Small intestine (tissue), 16 donors: ENCODE results near the gene TGIF1. TPM values are rescaled to one million over a fixed set of nuclear protein-coding genes. Genes with fewer than 3 reads are reported as not detected.

Source experiments
- DNase-seq, 2 donors: peaks; one replicate each; pipeline versions ENCODE4 v3.0.0 to v3.0.0-alpha.2; 2013
- FAIRE-seq: peaks from 2 replicates; lab custom pipeline; 2012; peaks lifted over from hg19 to GRCh38; lab: Jason Lieb, UNC
- H3K27ac ChIP-seq, 3 donors: one replicate each; pipeline ENCODE4 v1.5.1; 2013; ENCODE audit warnings: low read length in 2 of 3, mild to moderate bottlenecking in 2 of 3, control low read depth in 1 of 3, inconsistent platforms in 1 of 3, low read depth in 1 of 3, moderate library complexity in 1 of 3
- H3K27me3 ChIP-seq, 3 donors: one replicate each; pipeline ENCODE4 v1.6.1; 2013; ENCODE audit warnings: low read length in 3 of 3, inconsistent platforms in 1 of 3; ENCODE audit not compliant: control insufficient read depth in 3 of 3, insufficient read depth in 3 of 3
- H3K36me3 ChIP-seq, 3 donors: one replicate each; pipeline ENCODE4 v1.6.1; 2013; ENCODE audit warnings: low read length in 3 of 3, inconsistent platforms in 1 of 3, low read depth in 1 of 3, mild to moderate bottlenecking in 1 of 3, moderate library complexity in 1 of 3; ENCODE audit not compliant: control insufficient read depth in 3 of 3, insufficient read depth in 2 of 3
- H3K4me1 ChIP-seq, 3 donors: one replicate each; pipeline ENCODE4 v1.6.1; 2013; ENCODE audit warnings: low read length in 2 of 3, inconsistent platforms in 1 of 3, low read depth in 1 of 3, mild to moderate bottlenecking in 1 of 3, moderate library complexity in 1 of 3; ENCODE audit not compliant: control insufficient read depth in 3 of 3, insufficient read depth in 2 of 3
- H3K4me3 ChIP-seq, 3 donors: one replicate each; pipeline ENCODE4 v1.5.1; 2013; ENCODE audit warnings: low read length in 3 of 3, control low read depth in 1 of 3, inconsistent platforms in 1 of 3, low read depth in 1 of 3, mild to moderate bottlenecking in 1 of 3, moderate library complexity in 1 of 3
- H3K9me3 ChIP-seq, 2 donors: one replicate each; pipeline ENCODE4 v1.6.1; 2013; ENCODE audit warnings: low read depth in 1 of 2, low read length in 1 of 2; ENCODE audit not compliant: control insufficient read depth in 2 of 2, insufficient read depth in 1 of 2
- WGBS, 3 donors: extraction: QIAGEN DNeasy Blood & Tissue Kit; methylation state at CpG; one replicate each; pipeline ENCODE4 v1.1.7; 2013; 5-methylcytosine and 5-hydroxymethylcytosine counted together
- long read RNA-seq, 10 donors: transcript quantifications; one replicate each; lab custom pipeline, GENCODE V29; 2026
- polyA plus RNA-seq, 4 donors: library from polyadenylated mRNA; stranded (reverse) in 3 of 4; unstranded in 1 of 4; fragments of 200-250 nt in 3 of 4; fragments of 120-200 nt in 1 of 4; gene quantifications; one replicate each; pipeline versions ENCODE4 v1.2.1 to v1.2.3, GENCODE V29; 2013
- donor health status: healthy with polysubstance abuse.
- donor health status: control.
- donor health status: control.
- donor health status: Bipolar disorder and iron deficiency.
- donor health status: healthy.

The TGIF1 gene
- 10 to 100 TPM; 20.0 to 73.0 (median 35.3) TPM for polyA plus RNA-seq
- long read RNA-seq, donor 1: 0 reads
- long read RNA-seq, donor 2, transcript TGIF1-202 (3 exons, 2,076 nt): major isoform, 11 of 32 reads
- long read RNA-seq, donor 2, partial matches to known transcripts: 17 of 32 reads
- long read RNA-seq, donor 2, other reads (novel, unspliced or antisense): 0 of 32 reads
- long read RNA-seq, donor 3, partial matches to known transcripts: 11 of 22 reads
- long read RNA-seq, donor 3, other reads (novel, unspliced or antisense): 0 of 22 reads
- long read RNA-seq, donor 4, partial matches to known transcripts: 0 of 1 reads
- long read RNA-seq, donor 4, other reads (novel, unspliced or antisense): 0 of 1 reads
- long read RNA-seq, donor 5, partial matches to known transcripts: 0 of 4 reads
- long read RNA-seq, donor 5, other reads (novel, unspliced or antisense): 0 of 4 reads
- long read RNA-seq, donor 6, transcript TGIF1-202 (3 exons, 2,076 nt): major isoform, 18 of 21 reads
- long read RNA-seq, donor 6, partial matches to known transcripts: 0 of 21 reads
- long read RNA-seq, donor 6, other reads (novel, unspliced or antisense): 0 of 21 reads
- long read RNA-seq, donor 7, transcript TGIF1-202 (3 exons, 2,076 nt): major isoform, 12 of 19 reads
- long read RNA-seq, donor 7, partial matches to known transcripts: 0 of 19 reads
- long read RNA-seq, donor 7, other reads (novel, unspliced or antisense): 0 of 19 reads
- long read RNA-seq, donor 8, partial matches to known transcripts: 0 of 3 reads
- long read RNA-seq, donor 8, other reads (novel, unspliced or antisense): 0 of 3 reads
- long read RNA-seq, donor 9, partial matches to known transcripts: 12 of 19 reads
- long read RNA-seq, donor 9, other reads (novel, unspliced or antisense): 0 of 19 reads
- long read RNA-seq, donor 10, transcript TGIF1-202 (3 exons, 2,076 nt): major isoform, 14 of 30 reads
- long read RNA-seq, donor 10, partial matches to known transcripts: 0 of 30 reads
- long read RNA-seq, donor 10, other reads (novel, unspliced or antisense): 0 of 30 reads

DNA sequence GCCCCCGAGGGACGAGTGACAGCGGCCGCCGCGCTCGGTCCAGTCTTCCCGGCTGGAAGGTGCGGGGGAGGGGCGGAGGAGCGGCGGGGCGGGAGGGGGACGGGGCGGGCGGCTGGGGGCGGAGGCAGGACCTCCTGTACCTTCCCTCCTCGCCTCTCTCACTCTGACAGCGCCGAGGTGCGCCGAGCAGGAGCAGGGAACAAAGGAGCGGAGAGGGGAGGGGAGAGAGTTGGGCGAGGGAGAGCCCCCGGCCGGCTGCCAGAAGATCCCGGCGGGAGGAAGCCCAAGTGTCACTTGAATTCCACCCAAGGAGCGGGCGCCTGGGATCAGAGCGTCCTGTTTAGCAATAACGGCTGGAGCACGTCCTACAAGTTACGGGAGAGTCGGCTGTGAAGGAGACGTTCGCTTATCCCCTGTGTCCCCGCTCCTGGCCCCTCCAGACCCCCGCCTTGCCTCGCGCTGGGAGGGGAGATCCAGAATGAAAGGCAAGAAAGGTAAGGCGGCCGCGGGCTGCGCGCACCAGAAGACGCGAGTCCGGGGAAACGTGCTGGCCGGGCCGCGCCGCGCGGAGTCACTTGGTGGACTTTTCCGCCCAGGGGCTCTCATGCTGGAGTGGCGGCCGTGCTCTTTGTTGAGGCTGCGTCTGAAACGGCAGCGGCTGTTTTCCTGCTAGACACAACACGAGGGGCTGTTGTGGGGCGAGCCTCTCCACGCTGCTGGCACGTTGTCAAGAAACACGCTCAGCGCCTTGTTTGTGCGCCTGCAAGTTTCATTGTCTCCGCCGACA lies at the start of gene TGIF1:
TGIF1 (plus strand) TSS at position 161 of the 787 bp plus-strand sequence; CDS start at position 479, 318 bp downstream.
- H3K4me1 ChIP-seq: peaks cover 0 to 15% (median 0%) of the 10 kb centered on the region in 3 donors
- H3K27me3 ChIP-seq: no peaks in the 10 kb centered on the region
- peak within 1 kb of the TSS; percentile 74 to 94 (median 80) for H3K4me3 ChIP-seq
- no peaks in the 10 kb centered on the region for H3K9me3 ChIP-seq
- FAIRE-seq (no peak), DNase-seq (peak; percentile 75 to 89)
- WGBS, 3 donors: 1% methylated on average over 42 to 71 of the region's 71 CpGs
- no peaks in the 10 kb centered on the region for H3K36me3 ChIP-seq
- H3K27ac ChIP-seq: peak within 1 kb of the TSS; percentile 92 to 100 (median 99)

DNA sequence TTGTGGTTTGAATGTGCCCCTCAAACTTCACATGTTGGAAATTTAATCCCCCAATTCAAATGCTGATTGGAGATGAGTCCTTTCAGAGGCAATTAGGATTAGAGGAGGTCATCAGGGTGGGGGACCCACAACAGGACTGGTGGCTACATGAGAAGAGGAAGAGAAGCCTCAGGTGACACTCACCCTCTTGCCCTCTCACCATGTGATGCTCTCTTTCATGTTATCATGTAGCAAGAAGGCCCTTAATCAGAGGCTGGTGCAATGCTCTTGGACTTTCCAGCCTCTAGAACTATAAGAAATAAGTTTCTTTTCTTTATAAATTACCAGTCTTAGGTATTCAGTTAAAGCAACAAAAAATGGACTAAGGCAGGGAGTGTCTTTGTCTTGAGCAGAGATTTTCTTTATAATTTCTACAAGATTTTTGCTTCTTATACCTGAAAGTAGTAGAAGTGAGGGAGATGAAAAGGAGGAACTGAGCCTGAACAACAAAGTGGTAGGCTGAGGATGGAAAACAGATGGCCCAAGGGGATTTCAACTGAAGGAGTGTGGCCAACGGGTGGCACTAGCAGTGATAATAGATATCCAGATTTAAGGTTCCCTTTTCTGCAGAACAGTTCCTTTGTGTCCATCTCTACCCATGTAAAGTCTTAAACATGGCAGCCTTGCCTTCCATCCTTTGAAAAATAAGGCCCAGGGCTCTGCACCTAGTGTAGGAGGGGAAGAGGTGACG lies 49.2 kb upstream of the TGIF1 start:
- WGBS, 3 donors: 71 to 85% (median 77%) methylated on average over 2 of the region's 2 CpGs
- H3K4me3 ChIP-seq: no peak overlapping the region
- H3K4me1 ChIP-seq: no peaks in the 10 kb centered on the region
- no peaks in the 10 kb centered on the region for H3K27me3 ChIP-seq
- peaks cover 0 to 15% of the 10 kb centered on the region in 2 donors for H3K9me3 ChIP-seq
- H3K36me3 ChIP-seq: no peaks in the 10 kb centered on the region
- H3K27ac ChIP-seq: no peak overlapping the region
- no peak for DNase-seq
- no peak for FAIRE-seq

DNA sequence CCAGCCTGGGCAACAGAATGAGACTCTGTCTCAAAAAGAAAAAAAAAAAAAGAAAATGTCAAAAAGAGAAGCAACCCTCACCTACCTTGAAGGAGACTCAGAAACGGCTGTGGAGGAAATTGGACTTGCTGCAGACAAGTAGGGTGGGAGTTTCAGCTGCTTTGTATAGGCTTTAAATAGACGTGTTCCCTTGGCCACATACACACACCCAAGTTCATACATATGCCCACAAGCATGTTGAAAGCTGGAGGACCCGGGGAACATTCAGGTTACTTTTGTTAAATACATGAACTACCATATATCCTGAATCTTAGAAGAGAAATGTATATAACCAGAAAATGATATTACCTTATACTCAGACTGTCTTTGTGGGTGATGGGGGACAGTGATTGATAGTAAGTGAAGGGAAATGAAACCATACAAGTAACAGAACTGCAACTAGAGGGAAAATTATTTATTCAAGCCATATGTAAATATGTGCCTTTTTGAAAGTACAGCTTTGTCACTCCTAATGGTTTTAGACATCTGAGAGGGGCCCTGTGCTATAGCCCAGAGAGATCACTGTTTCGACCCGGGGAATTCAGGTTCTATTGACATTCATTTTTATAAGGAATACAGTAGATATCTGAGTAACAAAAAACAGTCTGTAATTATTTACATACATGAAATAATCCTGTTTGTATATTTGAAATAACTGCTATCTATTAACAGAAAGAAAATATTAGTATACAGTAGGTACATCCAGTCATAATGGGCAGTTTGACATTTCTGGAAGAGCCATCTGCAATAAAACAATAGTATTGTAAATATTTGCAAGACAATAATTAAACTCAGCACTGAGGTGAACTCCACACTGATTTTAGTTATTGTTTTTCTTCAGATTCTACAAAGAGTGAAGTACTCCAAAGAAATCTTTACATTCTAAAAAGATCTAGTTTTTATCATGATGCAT lies 48.0 kb upstream of the TGIF1 start:
- no peak for DNase-seq
- H3K4me1 ChIP-seq: no peaks in the 10 kb centered on the region
- H3K4me3 ChIP-seq: no peak overlapping the region
- no peak for FAIRE-seq
- no peak overlapping the region for H3K27ac ChIP-seq
- no peaks in the 10 kb centered on the region for H3K36me3 ChIP-seq
- H3K27me3 ChIP-seq: no peaks in the 10 kb centered on the region
- 78 to 84% (median 82%) methylated on average over 5 of the region's 5 CpGs for WGBS, 3 donors
- peaks cover 0 to 15% of the 10 kb centered on the region in 2 donors for H3K9me3 ChIP-seq

DNA sequence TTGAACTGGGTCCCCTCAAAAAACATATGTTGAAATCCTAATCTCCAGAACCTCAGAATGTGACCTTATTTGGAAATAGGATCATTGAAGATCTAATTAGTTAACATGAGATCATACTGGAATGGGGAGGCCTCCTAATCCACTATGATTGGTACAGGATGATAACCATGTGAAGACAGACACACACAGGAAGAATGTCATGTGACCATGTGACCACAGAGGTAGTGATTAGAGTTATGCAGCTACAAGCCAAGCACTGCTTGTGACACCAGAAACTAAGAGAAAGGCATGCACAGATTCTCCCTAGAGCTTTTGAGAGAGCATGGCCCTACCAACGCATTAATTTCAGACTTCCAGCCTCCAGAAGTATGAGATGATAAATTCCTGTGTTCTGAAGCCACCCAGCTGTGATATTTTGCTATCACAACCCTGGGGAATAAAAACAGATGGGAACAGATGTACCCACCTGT lies 47.0 kb upstream of the TGIF1 start:
- FAIRE-seq: no peak
- Histone ChIP-seq H3K27me3 (no peaks in the 10 kb centered on the region), H3K27ac (no peak overlapping the region), H3K4me1 (no peaks in the 10 kb centered on the region), H3K36me3 (no peaks in the 10 kb centered on the region), H3K4me3 (no peak overlapping the region), H3K9me3 (peaks cover 0 to 15% of the 10 kb centered on the region in 2 donors)
- WGBS, 3 donors: 42 to 76% (median 63%) methylated on average over 1 of the region's 1 CpG
- peak in 1 of 2 donors; percentile 49 for DNase-seq

DNA sequence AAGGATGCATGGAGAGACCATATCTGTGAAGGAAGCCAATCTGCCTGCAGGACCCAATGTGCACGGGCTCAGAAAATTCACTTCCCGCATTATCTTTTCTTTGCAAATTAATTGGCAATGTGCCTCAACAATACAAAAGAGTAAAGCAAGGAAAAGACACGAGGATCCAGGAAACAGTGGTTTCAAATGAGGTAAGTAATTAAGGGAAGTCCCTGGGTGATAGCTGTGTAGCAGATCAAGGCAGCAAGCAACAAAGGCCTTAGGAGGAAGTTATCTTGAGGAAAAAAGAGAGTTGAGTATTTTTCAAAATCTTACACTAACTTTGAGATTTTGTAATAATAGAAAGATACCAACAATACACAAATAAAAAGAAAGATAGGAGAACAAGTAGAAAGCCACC lies 44.3 kb upstream of the TGIF1 start:
- no peak for DNase-seq
- H3K27ac ChIP-seq: no peak overlapping the region
- peaks cover 0 to 12% of the 10 kb centered on the region in 2 donors for H3K9me3 ChIP-seq
- WGBS, 3 donors: 26 to 31% (median 27%) methylated on average over 3 of the region's 3 CpGs
- no peak for FAIRE-seq
- H3K4me3 ChIP-seq: no peak overlapping the region
- H3K36me3 ChIP-seq: no peaks in the 10 kb centered on the region
- H3K4me1 ChIP-seq: no peaks in the 10 kb centered on the region
- no peaks in the 10 kb centered on the region for H3K27me3 ChIP-seq

DNA sequence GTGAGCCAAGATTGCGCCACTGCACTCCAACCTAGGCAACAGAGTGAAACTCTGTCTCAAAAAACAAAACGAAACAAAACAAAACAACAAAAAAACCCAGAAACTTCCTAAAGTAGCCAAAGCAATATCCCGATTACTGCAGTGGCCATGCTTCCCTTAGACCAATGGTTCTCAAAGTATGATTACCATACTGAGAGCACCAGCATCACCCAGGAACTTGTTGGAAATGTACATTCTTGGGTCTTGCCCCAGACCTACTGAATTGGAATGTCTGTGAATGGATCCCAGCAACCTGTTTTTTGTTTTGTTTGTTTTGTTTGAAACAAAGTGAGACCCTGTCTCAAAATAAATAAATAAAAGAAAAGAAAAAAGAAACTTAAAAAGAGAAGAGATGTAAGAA lies 41.9 kb upstream of the TGIF1 start:
- H3K27me3 ChIP-seq: no peaks in the 10 kb centered on the region
- FAIRE-seq (no peak), DNase-seq (no peak)
- no peak overlapping the region for H3K27ac ChIP-seq
- 89 to 100% (median 97%) methylated on average over 3 of the region's 3 CpGs for WGBS, 3 donors
- peaks cover 0 to 3% of the 10 kb centered on the region in 2 donors for H3K9me3 ChIP-seq
- H3K4me1 ChIP-seq: no peaks in the 10 kb centered on the region
- H3K4me3 ChIP-seq: no peak overlapping the region
- no peaks in the 10 kb centered on the region for H3K36me3 ChIP-seq

DNA sequence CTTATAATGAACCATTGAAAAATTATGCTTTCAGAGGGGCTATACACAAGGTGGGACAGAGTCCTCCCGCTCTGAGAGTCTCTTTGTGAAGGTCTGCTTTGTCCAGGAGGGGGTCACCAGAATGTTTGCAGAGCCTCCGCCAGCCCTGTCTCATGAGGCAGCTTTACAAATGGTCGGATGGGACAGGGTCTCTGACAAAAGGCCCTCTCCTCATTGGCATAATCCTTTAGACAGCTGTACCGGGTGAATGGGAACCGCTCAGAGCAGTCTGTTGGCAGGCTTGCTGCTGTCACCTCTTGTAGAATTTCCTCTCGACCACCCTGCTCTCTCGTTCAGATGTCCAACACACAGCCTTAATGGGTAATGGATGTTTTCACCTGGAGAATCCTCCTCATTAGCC lies 40.2 kb upstream of the TGIF1 start:
- H3K9me3 ChIP-seq: no peaks in the 10 kb centered on the region
- no peaks in the 10 kb centered on the region for H3K36me3 ChIP-seq
- no peaks in the 10 kb centered on the region for H3K27me3 ChIP-seq
- 89 to 92% (median 91%) methylated on average over 7 of the region's 7 CpGs for WGBS, 3 donors
- DNase-seq (no peak), FAIRE-seq (no peak)
- H3K4me3 ChIP-seq: no peak overlapping the region
- no peak overlapping the region for H3K27ac ChIP-seq
- H3K4me1 ChIP-seq: no peaks in the 10 kb centered on the region
